Fibroblast of pulmonary artery (primary cell): ENCODE measurements around the gene OPALIN.

ENCODE experiments used
- DNase-seq: peaks from one replicate; pipeline ENCODE4 v3.0.0-alpha.2; 2010; ENCODE audit warnings: low read depth
- H3K4me3 ChIP-seq: replicated peaks from 2 replicates; pipeline ENCODE4 v1.5.1; 2011; ENCODE audit warnings: low read depth, mild to moderate bottlenecking, control low read depth, low read length, moderate library complexity
- CTCF ChIP-seq: IDR thresholded peaks from 2 replicates; pipeline ENCODE4 v1.5.1; 2011; ENCODE audit warnings: mild to moderate bottlenecking, control low read depth, low read length, inconsistent platforms; ENCODE audit errors: missing control alignments

Gene OPALIN

GRCh38 chr10:96341219-96342182 lies 17.3 kb downstream of the OPALIN start:
- no peak for TF ChIP-seq CTCF
- no peak overlapping the region for H3K4me3 ChIP-seq
- DNase-seq = no peak

- no peak overlapping the region for H3K4me3 ChIP-seq
- DNase-seq = peak; percentile 71
- peak; percentile 79 for TF ChIP-seq CTCF
These were observed 18.6 kb downstream of the OPALIN start for GRCh38 chr10:96339956-96340904.

GRCh38 chr10:96339383-96339782 lies 19.4 kb downstream of the OPALIN start:
- TF ChIP-seq CTCF = no peak
- no peak overlapping the region for H3K4me3 ChIP-seq
- no peak for DNase-seq

- DNase-seq = no peak
- no peak for TF ChIP-seq CTCF
- H3K4me3 ChIP-seq = no peak overlapping the region
These were observed 20.4 kb downstream of the OPALIN start for GRCh38 chr10:96338279-96338925.

- H3K4me3 ChIP-seq = no peak overlapping the region
- TF ChIP-seq CTCF = no peak
- no peak for DNase-seq
These were observed 21.7 kb downstream of the OPALIN start for GRCh38 chr10:96337106-96337505.
